NT2/D1 (cell line): Measurements from ENCODE around the gene ATF7.
A peak's percentile ranks its signal among the peaks of the same experiment; 100 is the strongest.
"Not testable (repeated sequence)": the region's sequence is repeated elsewhere in the genome, so short reads cannot be mapped to it uniquely, and the experiment has no call there.

Experiments
- DNase-seq: peaks from one replicate; pipeline ENCODE4 v3.0.0-alpha.2; 2011; ENCODE audit warnings: low read depth, low spot score
- H3K27me3 ChIP-seq: 2 replicates; pipeline ENCODE4 v1.6.0; 2011; ENCODE audit warnings: mild to moderate bottlenecking; ENCODE audit not compliant: insufficient read length, insufficient read depth
- H3K36me3 ChIP-seq: 2 replicates; pipeline ENCODE4 v1.6.1; 2011; ENCODE audit warnings: mild to moderate bottlenecking, low read length, mixed read lengths; ENCODE audit not compliant: insufficient read depth, insufficient read length
- H3K4me1 ChIP-seq: 2 replicates; pipeline ENCODE4 v1.5.1; 2011; ENCODE audit not compliant: insufficient read depth, insufficient read length
- H3K4me3 ChIP-seq: 2 replicates; pipeline ENCODE4 v1.5.1; 2011; ENCODE audit warnings: low read depth; ENCODE audit not compliant: insufficient read length
- H3K9ac ChIP-seq: 2 replicates; pipeline ENCODE4 v1.6.0; 2011; ENCODE audit warnings: low read depth; ENCODE audit not compliant: insufficient read length
- H3K9me3 ChIP-seq: 2 replicates; pipeline ENCODE4 v1.5.1; 2011; ENCODE audit warnings: mild to moderate bottlenecking, low read length; ENCODE audit not compliant: insufficient read depth
- SUZ12 ChIP-seq: IDR thresholded peaks from 2 replicates; pipeline ENCODE4 v1.6.1; 2011; ENCODE audit not compliant: insufficient read length, insufficient read depth; ENCODE audit errors: extremely low read depth
- YY1 ChIP-seq: IDR thresholded peaks from 2 replicates; pipeline ENCODE4 v1.6.1; 2011; ENCODE audit not compliant: insufficient read length, insufficient read depth
- ZNF274 ChIP-seq: IDR thresholded peaks from 2 replicates; pipeline ENCODE4 v1.6.1; 2011; ENCODE audit warnings: mild to moderate bottlenecking, low read depth, low read length

The ATF7 gene

DNA sequence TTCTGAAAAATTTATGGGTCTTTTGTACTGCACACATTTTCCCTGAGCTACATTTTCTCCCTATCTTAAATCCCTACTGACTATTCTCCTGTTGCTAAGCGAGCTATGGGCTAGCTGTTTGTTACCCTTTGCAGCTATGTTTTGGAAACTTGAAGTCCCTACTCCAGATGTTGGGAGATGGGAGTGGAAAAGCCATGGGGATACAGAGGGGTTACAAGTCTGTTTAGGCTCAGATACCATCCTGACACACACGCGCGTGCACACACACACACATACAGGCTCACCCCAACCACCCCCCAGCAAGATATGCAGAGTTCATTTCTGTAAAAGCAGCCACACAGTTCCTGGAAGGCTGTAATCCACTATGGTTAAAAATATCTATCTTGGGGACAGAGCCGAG lies 33.9 kb upstream of the ATF7 start:
- Histone ChIP-seq H3K4me3 (no peak overlapping the region), H3K36me3 (peaks cover 27% of the 10 kb centered on the region), H3K4me1 (no peaks in the 10 kb centered on the region), H3K9ac (no peak overlapping the region), H3K27me3 (no peaks in the 10 kb centered on the region), H3K9me3 (no peaks in the 10 kb centered on the region)
- DNase-seq = no peak
- TF ChIP-seq SUZ12 (no peak), YY1 (no peak), ZNF274 (no peak)

GRCh38 chr12:53659571-53659981 lies 33.4 kb upstream of the ATF7 start:
- no peak for DNase-seq
- Histone ChIP-seq H3K4me3 (no peak overlapping the region), H3K9ac (peak overlapping the region; percentile 39), H3K36me3 (peaks cover 22% of the 10 kb centered on the region), H3K4me1 (no peaks in the 10 kb centered on the region), H3K9me3 (no peaks in the 10 kb centered on the region), H3K27me3 (no peaks in the 10 kb centered on the region)
- no peak for TF ChIP-seq YY1
- TF ChIP-seq ZNF274 = no peak
- TF ChIP-seq SUZ12 = no peak

- Histone ChIP-seq H3K4me3 (no peak overlapping the region), H3K36me3 (peaks cover 17% of the 10 kb centered on the region), H3K27me3 (no peaks in the 10 kb centered on the region), H3K9me3 (no peaks in the 10 kb centered on the region), H3K9ac (peak overlapping the region; percentile 39), H3K4me1 (no peaks in the 10 kb centered on the region)
- peak; percentile 49 for DNase-seq
- TF ChIP-seq SUZ12 (no peak), ZNF274 (no peak), YY1 (no peak)
Observed at GRCh38 chr12:53659011-53659551, 32.9 kb upstream of the ATF7 start.

GRCh38 chr12:53657041-53657440 lies 30.9 kb upstream of the ATF7 start:
- Histone ChIP-seq H3K4me1 (no peaks in the 10 kb centered on the region), H3K27me3 (no peaks in the 10 kb centered on the region), H3K9me3 (no peaks in the 10 kb centered on the region), H3K4me3 (no peak overlapping the region), H3K9ac (no peak overlapping the region), H3K36me3 (peaks cover 2% of the 10 kb centered on the region)
- TF ChIP-seq YY1 (no peak), ZNF274 (no peak), SUZ12 (no peak)
- DNase-seq = no peak

DNA sequence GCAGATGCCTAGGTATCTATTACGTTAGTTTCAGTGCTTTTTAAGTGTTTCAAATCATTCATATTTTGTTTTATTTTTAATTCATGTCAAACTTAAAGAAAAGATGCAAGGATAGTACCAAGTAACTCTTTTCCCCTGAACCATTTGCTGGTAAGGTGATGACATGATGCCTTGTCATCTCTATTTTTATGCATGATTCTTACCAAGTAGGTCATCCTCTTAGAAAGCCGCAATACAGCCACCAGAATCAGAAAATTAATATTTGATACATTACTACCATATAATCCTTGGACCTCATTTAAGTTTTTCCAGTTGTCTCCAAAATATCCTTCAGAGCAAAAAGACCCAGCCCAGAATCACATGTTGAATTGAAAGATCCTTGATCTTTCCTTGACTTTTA lies 27.4 kb upstream of the ATF7 start:
- Histone ChIP-seq H3K9me3 (no peaks in the 10 kb centered on the region), H3K27me3 (no peaks in the 10 kb centered on the region), H3K9ac (no peak overlapping the region), H3K4me3 (no peak overlapping the region), H3K36me3 (no peaks in the 10 kb centered on the region), H3K4me1 (no peaks in the 10 kb centered on the region)
- DNase-seq = no peak
- no peak for TF ChIP-seq ZNF274
- TF ChIP-seq SUZ12 = no peak
- TF ChIP-seq YY1 = no peak

DNA sequence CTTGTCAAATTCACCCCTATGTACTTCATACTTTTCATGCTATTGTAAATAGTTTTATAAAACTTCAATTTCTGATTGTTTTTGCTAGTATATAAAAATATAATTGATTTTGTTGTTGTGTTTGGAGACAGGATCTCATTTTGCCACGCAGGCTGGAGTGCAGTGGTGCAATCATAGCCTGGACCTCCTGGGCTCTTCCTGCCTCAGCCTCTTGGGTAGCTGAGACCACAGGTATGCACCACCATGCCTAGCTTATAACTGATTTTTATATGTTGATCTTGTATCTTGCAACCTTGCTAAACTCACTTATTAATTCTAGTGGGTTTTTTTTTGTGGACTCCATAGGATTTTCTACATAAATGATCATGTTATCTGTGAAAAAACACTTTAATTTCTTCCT lies 26.2 kb upstream of the ATF7 start:
- H3K9me3 ChIP-seq = no peaks in the 10 kb centered on the region
- H3K4me3 ChIP-seq = no peak overlapping the region
- TF ChIP-seq ZNF274 = no peak
- DNase-seq = no peak
- no peaks in the 10 kb centered on the region for H3K36me3 ChIP-seq
- no peak overlapping the region for H3K9ac ChIP-seq
- H3K4me1 ChIP-seq = no peaks in the 10 kb centered on the region
- H3K27me3 ChIP-seq = no peaks in the 10 kb centered on the region

GRCh38 chr12:53651737-53652136 lies 25.6 kb upstream of the ATF7 start:
- Histone ChIP-seq H3K36me3 (no peaks in the 10 kb centered on the region), H3K27me3 (no peaks in the 10 kb centered on the region), H3K4me1 (no peaks in the 10 kb centered on the region), H3K9me3 (no peaks in the 10 kb centered on the region), H3K9ac (no peak overlapping the region), H3K4me3 (no peak overlapping the region)
- TF ChIP-seq ZNF274 (no peak), SUZ12 (no peak), YY1 (no peak)
- no peak for DNase-seq

GRCh38 chr12:53646300-53646699 lies 20.1 kb upstream of the ATF7 start:
- not testable (repeated sequence) for H3K36me3 ChIP-seq, DNase-seq, H3K9me3 ChIP-seq, H3K27me3 ChIP-seq, H3K4me1 ChIP-seq, H3K9ac ChIP-seq, H3K4me3 ChIP-seq

DNA sequence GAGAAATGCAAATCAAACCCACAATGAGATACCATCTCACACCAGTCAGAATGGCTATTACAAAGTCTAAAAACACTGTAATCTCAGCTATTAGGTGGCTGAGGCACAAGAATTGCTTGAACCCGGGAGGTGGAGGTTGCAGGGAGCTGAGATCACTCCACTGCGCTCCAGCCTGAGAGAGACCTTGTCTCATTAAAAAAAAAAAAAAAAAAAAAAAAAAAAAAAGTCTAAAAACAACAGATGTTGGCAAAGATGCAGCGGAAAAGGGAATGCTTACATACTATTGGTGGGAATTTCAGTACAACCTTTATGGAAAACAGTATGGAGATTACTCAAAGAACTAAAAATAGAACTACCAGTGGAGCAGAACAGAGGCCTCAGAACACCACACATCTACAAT lies 19.0 kb upstream of the ATF7 start:
- no peak for DNase-seq
- Histone ChIP-seq H3K9ac (no peak overlapping the region), H3K9me3 (no peaks in the 10 kb centered on the region), H3K4me1 (no peaks in the 10 kb centered on the region), H3K4me3 (no peak overlapping the region), H3K36me3 (no peaks in the 10 kb centered on the region), H3K27me3 (no peaks in the 10 kb centered on the region)
- no peak for TF ChIP-seq YY1
- no peak for TF ChIP-seq SUZ12
- no peak for TF ChIP-seq ZNF274
